GM12878 (cell line): ENCODE results near the gene XPO5. TPM values are rescaled to one million over a fixed set of nuclear protein-coding genes. Genes with fewer than 3 reads are reported as not detected.

Source experiments
- ATAC-seq: fragments of 200-7000 bp; cut with Tn5 transposase; 3 replicates; pipeline ENCODE4 v1.9.1; 2020; ENCODE audit warnings: mild to moderate bottlenecking, moderate library complexity
- BruUV-seq: library from RNA; stranded (reverse); fragments of 400-500 nt; replicated peaks from 2 replicates; lab custom pipeline; 2021; lab: Mats Ljungman, UMichigan
- CTCF ChIA-PET: fragments of 300-600 bp; sonication (Branson Sonifier 250); formaldehyde crosslinking; extraction: SDS; loops from one replicate; lab custom pipeline; 2021; ENCODE audit warnings: inconsistent platforms; lab: Yijun Ruan, JAX
- POLR2A ChIA-PET: fragments of 350-600 bp; formaldehyde crosslinking; extraction: SDS; loops from one replicate; lab custom pipeline; 2021; ENCODE audit warnings: inconsistent platforms; lab: Charles Lee
- RAD21 ChIA-PET: fragments of 300-600 bp; sonication (Branson Sonifier 250); formaldehyde crosslinking; loops from one replicate; lab custom pipeline; 2023; ENCODE audit warnings: antibody characterized with exemption; ENCODE audit not compliant: unreplicated experiment; lab: Charles Lee
- SMC1A ChIA-PET: fragments of 300-600 bp; sonication (Branson Sonifier 250); formaldehyde crosslinking; loops from one replicate; lab custom pipeline; 2023; ENCODE audit not compliant: unreplicated experiment, uncharacterized antibody; lab: Charles Lee
- DNase-seq: peaks from one replicate; pipeline ENCODE4 v3.0.0-alpha.2; 2011; ENCODE audit warnings: low read depth, low spot score
- FAIRE-seq: peaks from 3 replicates; lab custom pipeline; 2011; peaks lifted over from hg19 to GRCh38; lab: Jason Lieb, UNC
- H2AFZ ChIP-seq: 2 replicates; pipeline ENCODE4 v1.6.0; 2011; ENCODE audit warnings: low read depth, low read length, control low read depth; ENCODE audit not compliant: control insufficient read depth
- H3K27ac ChIP-seq: 2 replicates; pipeline ENCODE4 v1.5.1; 2011; ENCODE audit warnings: control low read depth; ENCODE audit not compliant: control insufficient read depth, insufficient read depth
- H3K27me3 ChIP-seq, 2 experiments: replicated peaks in 1 of 2; 2 replicates each; pipeline versions ENCODE4 v1.6.0 to v1.6.1; 2011; ENCODE audit warnings: low read length in 1 of 2; ENCODE audit not compliant: control insufficient read depth in 2 of 2, insufficient read depth in 2 of 2
- H3K36me3 ChIP-seq, 2 experiments: 2 replicates each; pipeline ENCODE4 v1.5.1; 2011; ENCODE audit warnings: low read length in 1 of 2; ENCODE audit not compliant: control insufficient read depth in 2 of 2, insufficient read depth in 2 of 2
- H3K4me1 ChIP-seq: 2 replicates; pipeline ENCODE4 v1.6.1; 2011; ENCODE audit warnings: mild to moderate bottlenecking, low read length, moderate library complexity, mixed read lengths; ENCODE audit not compliant: control insufficient read depth, insufficient read depth
- H3K4me2 ChIP-seq: 2 replicates; pipeline ENCODE4 v1.6.0; 2011; ENCODE audit warnings: control low read depth; ENCODE audit not compliant: control insufficient read depth, insufficient read depth
- H3K4me3 ChIP-seq: fragments of 200-600 bp; sonication (generic); 2 replicates; pipeline ENCODE4 v1.5.1; 2016
- H3K79me2 ChIP-seq: 2 replicates; pipeline ENCODE4 v1.6.0; 2011; ENCODE audit warnings: low read length; ENCODE audit not compliant: control insufficient read depth, insufficient read depth
- H3K9ac ChIP-seq: 2 replicates; pipeline ENCODE4 v1.8.0; 2011; ENCODE audit warnings: low read length, control low read depth, mixed read lengths; ENCODE audit not compliant: control insufficient read depth, insufficient read depth
- H3K9me3 ChIP-seq: replicated peaks from 3 replicates; pipeline ENCODE4 v1.5.1; 2011; ENCODE audit warnings: mild to moderate bottlenecking, low read length; ENCODE audit not compliant: control insufficient read depth, insufficient read depth
- H4K20me1 ChIP-seq: 2 replicates; pipeline ENCODE4 v1.6.0; 2011; ENCODE audit not compliant: control insufficient read depth, insufficient read depth
- CEBPZ ChIP-seq: fragments of 150-350 bp; IDR thresholded peaks from 2 replicates; pipeline ENCODE4 v1.6.1; 2016; ENCODE audit warnings: low read depth, low read length
- HDGF ChIP-seq: fragments of 450-650 bp; IDR thresholded peaks from 2 replicates; pipeline ENCODE4 v1.6.1; 2016; ENCODE audit warnings: antibody characterized with exemption
- IRF4 ChIP-seq: IDR thresholded peaks from 2 replicates; pipeline ENCODE4 v1.6.1; 2011; ENCODE audit warnings: low read depth, low read length
- MTA3 ChIP-seq: IDR thresholded peaks from 2 replicates; pipeline ENCODE4 v1.6.1; 2012; ENCODE audit warnings: low read length, inconsistent platforms, borderline replicate concordance
- NFYA ChIP-seq: IDR thresholded peaks from 2 replicates; pipeline ENCODE4 v1.6.1; 2011; ENCODE audit warnings: low read depth, mild to moderate bottlenecking, low read length, improper control_type of control experiment, borderline replicate concordance
- RELB ChIP-seq: fragments of 450-650 bp; IDR thresholded peaks from 2 replicates; pipeline ENCODE4 v1.6.1; 2017; ENCODE audit warnings: low read depth, mild to moderate bottlenecking, moderate library complexity
- RFX5 ChIP-seq: IDR thresholded peaks from 2 replicates; pipeline ENCODE4 v1.6.1; 2011; ENCODE audit warnings: low read depth, low read length, improper control_type of control experiment
- SREBF1 ChIP-seq: IDR thresholded peaks from 2 replicates; pipeline ENCODE4 v1.6.1; 2012; ENCODE audit warnings: mild to moderate bottlenecking, low read length
- TBL1XR1 ChIP-seq: IDR thresholded peaks from 2 replicates; pipeline ENCODE4 v1.6.1; 2012; ENCODE audit warnings: low read depth, low read length, improper control_type of control experiment
- ZNF217 ChIP-seq: fragments of 450-650 bp; IDR thresholded peaks from 2 replicates; pipeline ENCODE4 v1.6.1; 2017; ENCODE audit warnings: antibody characterized with exemption, mild to moderate bottlenecking
- WGBS: methylation state at CpG from one replicate; pipeline ENCODE4 v1.1.6; 2016; ENCODE audit warnings: low lambda C conversion rate; ENCODE audit not compliant: insufficient replicate concordance, insufficient coverage; ENCODE audit errors: missing lambda C conversion rate; 5-methylcytosine and 5-hydroxymethylcytosine counted together
- in situ Hi-C: fragments of 300-500 bp; cut with MboI; formaldehyde crosslinking; loops from 9 replicates; pipeline ENCODE4 v1.14.3; 2018; ENCODE audit warnings: mixed read lengths
- intact Hi-C: fragments of 100-400 bp; cut with micrococcal nuclease; formaldehyde crosslinking; loops from one replicate; pipeline ENCODE4 v1.14.2; 2022; ENCODE audit not compliant: unreplicated experiment
- polyA plus RNA-seq, 11 experiments: library from polyadenylated mRNA; depleted of rRNA in 4 of 11; unstranded in 6 of 11; stranded (reverse) in 5 of 11; fragments of >200 nt; fragmentation: Nextera tagmentation in 4 of 11; fragmentation: Illumina TruSeq in 1 of 11; extraction: Ambion mirVana in 4 of 11; extraction: Trizol in 1 of 11; gene quantifications; 1 replicate in 1 of 11; 2 replicates in 10 of 11; pipeline versions ENCODE4 v1.2.1 to v1.2.3, GENCODE V29; 2011 to 2016; ENCODE audit warnings: inconsistent platforms in 2 of 11, missing spikeins in 2 of 11, low read depth in 1 of 11
- total RNA-seq, 4 experiments: library from RNA; depleted of rRNA in 3 of 4; stranded (reverse); fragments of >200 nt in 3 of 4; fragmentation: Illumina TruSeq in 1 of 4; extraction: Trizol in 1 of 4; gene quantifications; 2 replicates each; pipeline versions ENCODE4 v1.2.1 to v1.2.3, GENCODE V29; 2013 to 2021
- TF ChIP-seq, protein P1 (sequence below): IDR thresholded peaks from 2 replicates; pipeline ENCODE4 v1.6.1; 2012; ENCODE audit warnings: improper control_type of control experiment, low read depth, low read length; ENCODE audit not compliant: insufficient replicate concordance

Gene XPO5
- total and polyA plus RNA-seq, 10 of the 15 experiments (the other 5 are each of a cell fraction or from before 2014, with no cell fraction given) = 11.3 to 76.0 (median 41.6) TPM

DNA sequence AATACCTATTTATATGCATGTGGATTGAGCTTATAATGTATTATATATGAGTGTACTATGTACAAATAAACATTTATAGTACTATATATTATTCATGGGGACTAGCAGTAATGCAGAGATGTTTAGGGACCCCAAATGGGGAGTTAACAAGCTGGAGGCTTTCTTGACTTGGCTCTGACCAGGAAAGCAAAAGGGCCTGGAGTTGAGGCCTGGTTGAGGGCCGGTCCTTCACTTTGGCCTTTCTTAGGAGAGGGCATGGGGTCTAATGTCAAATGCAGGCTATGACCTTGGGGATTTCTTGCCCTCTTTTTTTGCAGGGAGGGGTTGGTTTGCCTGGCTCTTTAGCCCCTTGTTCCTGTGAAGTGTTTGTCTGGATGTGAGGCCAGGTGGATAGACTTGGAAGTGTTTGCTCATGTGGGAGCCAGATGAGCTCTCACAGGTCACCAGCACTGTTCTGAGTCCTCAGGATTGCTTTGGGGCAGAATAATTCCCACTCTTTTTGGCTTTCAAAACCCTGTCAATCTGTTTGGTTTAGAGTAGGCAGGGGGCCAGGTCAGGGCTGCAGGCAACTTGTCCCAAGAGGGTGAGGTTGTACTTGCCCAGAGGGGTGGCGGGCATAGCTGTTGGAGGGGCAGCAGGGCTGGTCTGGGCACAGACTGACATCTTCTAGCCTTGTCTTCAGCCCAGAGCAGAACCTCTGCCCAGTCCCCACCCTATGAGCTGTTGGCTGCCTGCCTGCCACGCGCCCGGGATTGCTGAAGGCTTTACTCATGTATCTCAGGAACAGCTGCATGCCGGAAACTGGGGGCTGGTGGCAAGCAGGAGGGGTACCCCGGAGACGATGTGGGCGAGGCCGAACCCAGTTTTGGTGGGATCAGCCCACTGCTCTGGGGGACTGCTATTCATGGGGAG, 83.8 kb downstream of the XPO5 start:
- ATAC-seq (no peak), DNase-seq (no peak), FAIRE-seq (no peak)
- in situ Hi-C loops = no loop called here
- Histone ChIP-seq H3K9ac (no peak overlapping the region), H3K79me2 (no peaks in the 10 kb centered on the region), H3K9me3 (no peaks in the 10 kb centered on the region), H3K36me3 (no peaks in the 10 kb centered on the region; a peak in 1 of 4 replicates), H3K4me1 (no peaks in the 10 kb centered on the region; the same call in 1 of the 2 replicates), H3K4me2 (no peak overlapping the region), H2AFZ (no peak overlapping the region), H3K27ac (no peak overlapping the region), H3K27me3 (no peaks in the 10 kb centered on the region), H3K4me3 (no peak overlapping the region), H4K20me1 (no peaks in the 10 kb centered on the region; the same call in 1 of the 2 replicates)
- CTCF ChIA-PET = interaction anchor here (0.6 to 7.6 kb wide), 7 partner anchors 8 to 131 kb away, joined by 3 to 70 read pairs (median 3); partner anchors contain the start of genes ABCC10 and LRRC73
- intact Hi-C loops = no loop called here
- WGBS = 96% methylated on average over 10 of the region's 10 CpGs
- SMC1A ChIA-PET = interaction anchor here (1.7 kb wide), 1 partner anchor 14 kb away, joined by 5 read pairs; no protein-coding TSS in a partner anchor
- BruUV-seq = no TSS peak
- RAD21 ChIA-PET = no interaction called here
- POLR2A ChIA-PET = interaction anchor here (0.6 kb wide), 1 partner anchor 384 kb away, joined by 3 read pairs; no protein-coding TSS in a partner anchor
- TF ChIP-seq NFYA (no peak), MTA3 (no peak), RFX5 (no peak), ZNF217 (no peak), TBL1XR1 (no peak), SREBF1 (no peak), CEBPZ (no peak), IRF4 (no peak), HDGF (no peak), RELB (no peak)
- TF ChIP-seq, protein P1, sequence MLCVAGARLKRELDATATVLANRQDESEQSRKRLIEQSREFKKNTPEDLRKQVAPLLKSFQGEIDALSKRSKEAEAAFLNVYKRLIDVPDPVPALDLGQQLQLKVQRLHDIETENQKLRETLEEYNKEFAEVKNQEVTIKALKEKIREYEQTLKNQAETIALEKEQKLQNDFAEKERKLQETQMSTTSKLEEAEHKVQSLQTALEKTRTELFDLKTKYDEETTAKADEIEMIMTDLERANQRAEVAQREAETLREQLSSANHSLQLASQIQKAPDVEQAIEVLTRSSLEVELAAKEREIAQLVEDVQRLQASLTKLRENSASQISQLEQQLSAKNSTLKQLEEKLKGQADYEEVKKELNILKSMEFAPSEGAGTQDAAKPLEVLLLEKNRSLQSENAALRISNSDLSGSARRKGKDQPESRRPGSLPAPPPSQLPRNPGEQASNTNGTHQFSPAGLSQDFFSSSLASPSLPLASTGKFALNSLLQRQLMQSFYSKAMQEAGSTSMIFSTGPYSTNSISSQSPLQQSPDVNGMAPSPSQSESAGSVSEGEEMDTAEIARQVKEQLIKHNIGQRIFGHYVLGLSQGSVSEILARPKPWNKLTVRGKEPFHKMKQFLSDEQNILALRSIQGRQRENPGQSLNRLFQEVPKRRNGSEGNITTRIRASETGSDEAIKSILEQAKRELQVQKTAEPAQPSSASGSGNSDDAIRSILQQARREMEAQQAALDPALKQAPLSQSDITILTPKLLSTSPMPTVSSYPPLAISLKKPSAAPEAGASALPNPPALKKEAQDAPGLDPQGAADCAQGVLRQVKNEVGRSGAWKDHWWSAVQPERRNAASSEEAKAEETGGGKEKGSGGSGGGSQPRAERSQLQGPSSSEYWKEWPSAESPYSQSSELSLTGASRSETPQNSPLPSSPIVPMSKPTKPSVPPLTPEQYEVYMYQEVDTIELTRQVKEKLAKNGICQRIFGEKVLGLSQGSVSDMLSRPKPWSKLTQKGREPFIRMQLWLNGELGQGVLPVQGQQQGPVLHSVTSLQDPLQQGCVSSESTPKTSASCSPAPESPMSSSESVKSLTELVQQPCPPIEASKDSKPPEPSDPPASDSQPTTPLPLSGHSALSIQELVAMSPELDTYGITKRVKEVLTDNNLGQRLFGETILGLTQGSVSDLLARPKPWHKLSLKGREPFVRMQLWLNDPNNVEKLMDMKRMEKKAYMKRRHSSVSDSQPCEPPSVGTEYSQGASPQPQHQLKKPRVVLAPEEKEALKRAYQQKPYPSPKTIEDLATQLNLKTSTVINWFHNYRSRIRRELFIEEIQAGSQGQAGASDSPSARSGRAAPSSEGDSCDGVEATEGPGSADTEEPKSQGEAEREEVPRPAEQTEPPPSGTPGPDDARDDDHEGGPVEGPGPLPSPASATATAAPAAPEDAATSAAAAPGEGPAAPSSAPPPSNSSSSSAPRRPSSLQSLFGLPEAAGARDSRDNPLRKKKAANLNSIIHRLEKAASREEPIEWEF = no peak
